Measurements from ENCODE around the gene EIF3M.

DNA sequence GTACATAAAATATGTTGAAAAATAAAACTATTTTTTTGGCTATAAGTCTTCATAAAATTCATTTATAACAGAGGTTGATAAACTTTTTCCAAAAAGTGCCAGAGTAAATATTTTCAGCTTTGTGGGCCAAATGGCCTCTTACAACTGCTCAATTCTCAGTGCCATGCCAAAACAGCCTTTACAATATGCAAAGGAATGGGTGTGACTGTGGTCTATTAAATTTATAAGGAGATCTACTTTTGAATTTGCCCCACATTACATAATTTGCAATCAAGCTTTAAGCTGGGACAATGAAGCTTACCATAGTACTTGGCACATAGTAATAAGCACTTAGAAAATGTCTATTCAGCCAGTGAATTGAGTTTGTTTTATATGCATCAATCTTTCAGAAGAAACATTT, 22.6 kb downstream of the EIF3M start:
- TF ChIP-seq POLR2A (IDR thresholded peaks at IDR 0.05) (no peak), POLR2AphosphoS5 (IDR thresholded peaks at IDR 0.05) (no peak)
- TF ChIP-seq, protein P1, sequence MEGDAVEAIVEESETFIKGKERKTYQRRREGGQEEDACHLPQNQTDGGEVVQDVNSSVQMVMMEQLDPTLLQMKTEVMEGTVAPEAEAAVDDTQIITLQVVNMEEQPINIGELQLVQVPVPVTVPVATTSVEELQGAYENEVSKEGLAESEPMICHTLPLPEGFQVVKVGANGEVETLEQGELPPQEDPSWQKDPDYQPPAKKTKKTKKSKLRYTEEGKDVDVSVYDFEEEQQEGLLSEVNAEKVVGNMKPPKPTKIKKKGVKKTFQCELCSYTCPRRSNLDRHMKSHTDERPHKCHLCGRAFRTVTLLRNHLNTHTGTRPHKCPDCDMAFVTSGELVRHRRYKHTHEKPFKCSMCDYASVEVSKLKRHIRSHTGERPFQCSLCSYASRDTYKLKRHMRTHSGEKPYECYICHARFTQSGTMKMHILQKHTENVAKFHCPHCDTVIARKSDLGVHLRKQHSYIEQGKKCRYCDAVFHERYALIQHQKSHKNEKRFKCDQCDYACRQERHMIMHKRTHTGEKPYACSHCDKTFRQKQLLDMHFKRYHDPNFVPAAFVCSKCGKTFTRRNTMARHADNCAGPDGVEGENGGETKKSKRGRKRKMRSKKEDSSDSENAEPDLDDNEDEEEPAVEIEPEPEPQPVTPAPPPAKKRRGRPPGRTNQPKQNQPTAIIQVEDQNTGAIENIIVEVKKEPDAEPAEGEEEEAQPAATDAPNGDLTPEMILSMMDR (IDR thresholded peaks at IDR 0.05): no peak

Data from suprapubic skin (tissue), 4 donors.